SK-N-SH (cell line): ENCODE data around the gene ZW10.

ENCODE experiments used
- CTCF ChIP-seq: fragments of 200-600 bp; sonication (generic); IDR thresholded peaks from 2 replicates; pipeline ENCODE4 v1.6.1; 2017; ENCODE audit warnings: antibody characterized with exemption, mild to moderate bottlenecking, moderate library complexity
- EP300 ChIP-seq, 2 experiments: IDR thresholded peaks; 2 replicates each; pipeline versions ENCODE4 v1.4.0 to v1.6.1; 2012; ENCODE audit warnings: borderline replicate concordance in 1 of 2, low read depth in 1 of 2, low read length in 1 of 2
- EZH2phosphoT487 ChIP-seq: fragments of 200-600 bp; sonication (generic); IDR thresholded peaks from 2 replicates; pipeline ENCODE4 v1.6.1; 2017; ENCODE audit warnings: low read depth, mixed run types, mild to moderate bottlenecking, antibody characterized with exemption, moderate library complexity, borderline replicate concordance
- FOSL2 ChIP-seq: IDR thresholded peaks from 2 replicates; pipeline ENCODE4 v1.4.0; 2012; ENCODE audit warnings: low read depth, mild to moderate bottlenecking, moderate library complexity, borderline replicate concordance
- JUND ChIP-seq: IDR thresholded peaks from 2 replicates; pipeline ENCODE4 v1.4.0; 2012
- MAX ChIP-seq: IDR thresholded peaks from 2 replicates; pipeline ENCODE4 v1.4.0; 2012; ENCODE audit warnings: low read depth
- NRF1 ChIP-seq: IDR thresholded peaks from 2 replicates; pipeline ENCODE4 v1.6.1; 2012; ENCODE audit warnings: low read depth, mild to moderate bottlenecking, low read length
- RCOR1 ChIP-seq: fragments of 150-350 bp; IDR thresholded peaks from 2 replicates; pipeline ENCODE4 v1.6.1; 2017; ENCODE audit warnings: antibody characterized with exemption, low read length
- REST ChIP-seq: IDR thresholded peaks from 2 replicates; pipeline ENCODE4 v1.6.1; 2012; ENCODE audit warnings: mild to moderate bottlenecking, low read depth, low read length, moderate library complexity
- SIN3A ChIP-seq: IDR thresholded peaks from 2 replicates; pipeline ENCODE4 v1.6.1; 2012; ENCODE audit warnings: low read depth, mild to moderate bottlenecking, low read length, moderate library complexity, borderline replicate concordance
- TCF12 ChIP-seq: IDR thresholded peaks from 2 replicates; pipeline ENCODE4 v1.4.0; 2012
- USF2 ChIP-seq: fragments of 150-350 bp; IDR thresholded peaks from 2 replicates; pipeline ENCODE4 v1.6.1; 2017; ENCODE audit warnings: antibody characterized with exemption, low read length, low read depth, borderline replicate concordance

- TF ChIP-seq CTCF: no peak
- TF ChIP-seq USF2: no peak
- TF ChIP-seq NRF1: no peak
- no peak for TF ChIP-seq FOSL2
- no peak for TF ChIP-seq SIN3A
- no peak for TF ChIP-seq MAX
- TF ChIP-seq JUND: no peak
- TF ChIP-seq TCF12: no peak
- TF ChIP-seq REST: no peak
- TF ChIP-seq EP300 (IDR thresholded peaks at IDR 0.05; ENCODE audit: borderline replicate concordance in 1 of 2, low read depth in 1 of 2, low read length in 1 of 2): no peak
- TF ChIP-seq RCOR1: no peak
- no peak for TF ChIP-seq EZH2phosphoT487
Observed at GRCh38 chr11:113689768-113690618, 83.5 kb downstream of the ZW10 start.
